Ammon's horn (tissue), 1 donor: ENCODE results near the gene ATE1.
"Not testable (repeated sequence)": the region's sequence is repeated elsewhere in the genome, so short reads cannot be mapped to it uniquely, and the experiment has no call there.

ENCODE experiments used
- DNase-seq: peaks from one replicate; pipeline ENCODE4 v3.0.0-alpha.2; 2016; ENCODE audit warnings: low spot score

ATE1 gene

GRCh38 chr10:121831777-121832176 lies 96.1 kb downstream of the ATE1 start:
- no peak for DNase-seq

GRCh38 chr10:121831237-121831636 lies 96.6 kb downstream of the ATE1 start:
- no peak for DNase-seq

- no peak for DNase-seq
These were observed 97.7 kb downstream of the ATE1 start for GRCh38 chr10:121830101-121830500.

GRCh38 chr10:121828045-121828444 lies 99.8 kb downstream of the ATE1 start:
- no peak for DNase-seq

GRCh38 chr10:121826773-121827172 lies 101.1 kb downstream of the ATE1 start:
- DNase-seq: not testable (repeated sequence)

- DNase-seq: peak; percentile 24
These were observed 103.8 kb downstream of the ATE1 start for GRCh38 chr10:121823993-121824463.

GRCh38 chr10:121822724-121823123 lies 105.1 kb downstream of the ATE1 start:
- no peak for DNase-seq

- no peak for DNase-seq
These were observed 105.7 kb downstream of the ATE1 start for GRCh38 chr10:121822180-121822579.

GRCh38 chr10:121819049-121819448 lies 108.8 kb downstream of the ATE1 start:
- DNase-seq: no peak

- DNase-seq: no peak
These were observed 109.2 kb downstream of the ATE1 start for GRCh38 chr10:121818599-121818998.

GRCh38 chr10:121816197-121816596 lies 111.6 kb downstream of the ATE1 start:
- no peak for DNase-seq

- DNase-seq: no peak
These were observed 114.0 kb downstream of the ATE1 start for GRCh38 chr10:121813857-121814256.

GRCh38 chr10:121813211-121813815 lies 114.5 kb downstream of the ATE1 start:
- DNase-seq: no peak

- no peak for DNase-seq
These were observed 115.8 kb downstream of the ATE1 start for GRCh38 chr10:121812031-121812430.

GRCh38 chr10:121811386-121811785 lies 116.4 kb downstream of the ATE1 start:
- DNase-seq: no peak

- no peak for DNase-seq
These were observed 119.0 kb downstream of the ATE1 start for GRCh38 chr10:121808835-121809234.

- peak; percentile 24 for DNase-seq
These were observed 123.4 kb downstream of the ATE1 start for GRCh38 chr10:121804460-121804859.

- DNase-seq: no peak
These were observed 124.2 kb downstream of the ATE1 start for GRCh38 chr10:121803611-121804010.

- no peak for DNase-seq
These were observed 127.0 kb downstream of the ATE1 start for GRCh38 chr10:121800831-121801230.

- no peak for DNase-seq
These were observed 127.7 kb downstream of the ATE1 start for GRCh38 chr10:121800146-121800545.

- no peak for DNase-seq
These were observed 130.3 kb downstream of the ATE1 start for GRCh38 chr10:121797490-121797889.

- no peak for DNase-seq
These were observed 131.5 kb downstream of the ATE1 start for GRCh38 chr10:121796342-121796741.

- no peak for DNase-seq
These were observed 135.6 kb downstream of the ATE1 start for GRCh38 chr10:121792198-121792597.

GRCh38 chr10:121791761-121792160 lies 136.1 kb downstream of the ATE1 start:
- no peak for DNase-seq
